GM12892 (cell line): ENCODE measurements around the gene ADGRD1.

ENCODE experiments used
- DNase-seq: peaks from one replicate; pipeline ENCODE4 v3.0.0; 2011; ENCODE audit not compliant: insufficient read length
- FAIRE-seq: peaks from 2 replicates; lab custom pipeline; 2011; peaks lifted over from hg19 to GRCh38; lab: Jason Lieb, UNC
- POLR2A ChIP-seq: IDR thresholded peaks from 2 replicates; pipeline ENCODE4 v1.6.1; 2011; ENCODE audit warnings: low read depth, low read length, control low read depth
- POLR2AphosphoS5 ChIP-seq: IDR thresholded peaks from 2 replicates; pipeline ENCODE4 v1.6.1; 2011; ENCODE audit warnings: low read depth, low read length, control low read depth
- TAF1 ChIP-seq: IDR thresholded peaks from 2 replicates; pipeline ENCODE4 v1.6.1; 2011; ENCODE audit warnings: low read depth, mild to moderate bottlenecking, control low read depth, low read length, borderline replicate concordance

Gene ADGRD1

DNA sequence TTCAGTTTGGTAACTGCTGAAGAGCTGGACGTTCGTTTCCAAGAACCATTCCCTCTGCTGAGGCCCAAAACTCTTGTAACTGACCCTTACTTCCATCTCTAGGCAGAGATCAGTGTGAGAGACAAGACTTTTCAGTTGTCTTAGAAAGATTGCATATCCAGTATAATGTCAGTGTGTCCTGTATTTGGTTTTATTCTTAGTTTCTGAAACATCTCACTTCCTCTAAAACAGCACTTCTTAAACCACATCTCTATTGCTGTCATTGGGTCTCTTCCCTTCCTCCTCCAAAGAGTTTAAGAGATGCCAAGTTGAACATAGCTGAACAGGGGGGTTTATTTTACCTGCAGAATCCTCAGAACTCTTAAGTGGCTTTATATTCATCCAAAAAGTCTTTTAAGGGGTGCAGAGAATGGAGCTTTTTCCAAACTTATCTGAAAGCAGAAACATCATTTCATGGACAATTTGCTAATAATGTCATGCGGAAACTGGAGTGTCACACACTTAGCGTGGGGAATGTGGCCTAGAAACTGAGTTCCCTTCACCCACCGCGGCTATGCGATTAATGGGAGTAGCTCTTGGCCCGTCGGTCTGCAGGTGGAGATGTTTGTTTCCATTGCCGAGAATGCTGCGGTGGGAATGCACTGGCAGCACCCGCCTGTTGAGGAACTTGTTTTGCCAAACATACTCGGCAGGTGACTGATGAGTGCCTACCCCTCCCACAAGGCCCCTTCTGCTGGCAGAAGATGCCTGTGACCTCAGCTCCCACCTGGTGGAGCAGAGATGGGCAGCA is 148.2 kb downstream of the ADGRD1 start:
- TF ChIP-seq POLR2A: no peak
- TF ChIP-seq TAF1: no peak
- TF ChIP-seq POLR2AphosphoS5: no peak
- no peak for DNase-seq
- peak; percentile 69 for FAIRE-seq

DNA sequence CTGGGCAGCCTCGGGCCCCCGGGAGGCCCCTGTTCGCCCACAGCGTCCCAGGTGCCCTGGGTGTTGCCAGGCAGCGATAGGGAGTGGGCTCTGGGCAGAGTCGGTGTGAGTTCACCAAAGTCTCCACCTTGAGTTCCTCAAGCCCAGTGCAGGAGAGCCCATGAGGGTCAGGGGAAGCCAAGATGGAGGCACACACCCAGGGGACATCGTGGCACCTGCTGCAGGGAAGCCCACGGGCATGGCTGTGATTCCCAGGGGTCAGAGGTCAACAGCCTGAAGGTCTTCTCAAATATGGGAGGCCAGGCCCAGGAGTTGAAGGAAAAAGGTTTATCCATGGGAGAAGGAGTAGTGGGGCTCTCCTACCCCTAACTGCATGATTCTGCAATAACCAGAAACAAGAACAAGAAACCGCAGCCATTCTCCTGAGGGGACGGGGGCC is 148.8 kb downstream of the ADGRD1 start:
- FAIRE-seq (no peak), DNase-seq (no peak)
- TF ChIP-seq TAF1: no peak
- no peak for TF ChIP-seq POLR2AphosphoS5
- TF ChIP-seq POLR2A: no peak

GRCh38 chr12:131102991-131103668 is 149.4 kb downstream of the ADGRD1 start:
- no peak for TF ChIP-seq POLR2A
- TF ChIP-seq POLR2AphosphoS5: no peak
- TF ChIP-seq TAF1: no peak
- FAIRE-seq (no peak), DNase-seq (no peak)

DNA sequence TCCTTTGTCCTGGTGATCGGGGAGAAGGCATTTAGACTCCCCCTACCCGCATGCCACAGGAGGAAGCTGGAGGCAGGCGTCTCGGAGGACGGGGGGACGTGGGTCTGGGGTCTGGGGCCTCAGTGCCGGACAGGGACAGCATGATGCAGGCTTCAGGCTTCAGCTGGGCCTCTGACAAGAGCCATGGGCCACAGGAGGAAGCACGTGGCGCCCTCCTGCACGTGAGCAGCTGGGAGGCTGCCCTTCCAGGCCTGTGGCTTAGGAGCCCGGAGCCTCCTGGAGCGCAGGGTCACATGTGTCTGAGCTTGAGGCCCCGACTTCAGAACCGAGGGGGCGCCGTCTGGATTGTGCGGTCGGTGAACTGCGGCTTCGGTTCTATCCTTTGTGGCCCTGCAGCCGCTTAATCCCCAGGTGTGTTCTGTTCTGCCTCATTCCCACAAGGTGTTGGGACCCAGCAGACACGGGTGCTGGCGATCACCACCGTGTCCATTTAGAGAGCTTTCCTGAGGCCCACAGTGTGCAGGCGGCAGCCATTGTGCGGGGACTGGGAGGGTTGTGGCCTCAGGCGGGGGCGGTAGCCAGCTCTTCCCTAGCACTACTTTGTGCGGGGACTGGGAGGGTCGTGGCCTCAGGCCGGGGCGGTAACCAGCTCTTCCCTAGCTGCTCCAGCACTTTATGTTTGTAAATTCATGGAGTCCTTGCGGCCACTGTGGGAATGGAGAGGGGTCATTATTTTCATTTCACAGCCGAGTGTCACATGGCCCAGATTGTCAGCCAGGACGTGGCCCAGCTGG is 150.2 kb downstream of the ADGRD1 start:
- TF ChIP-seq TAF1 (no peak), POLR2AphosphoS5 (no peak), POLR2A (no peak)
- no peak for DNase-seq
- FAIRE-seq: no peak

GRCh38 chr12:131104463-131105350 is 151.0 kb downstream of the ADGRD1 start:
- TF ChIP-seq POLR2AphosphoS5 (no peak), POLR2A (no peak), TAF1 (no peak)
- FAIRE-seq: peak; percentile 94
- peak; percentile 73 for DNase-seq

- DNase-seq (no peak), FAIRE-seq (no peak)
- TF ChIP-seq POLR2A (no peak), POLR2AphosphoS5 (no peak), TAF1 (no peak)
Measured at GRCh38 chr12:131105351-131105735, 151.6 kb downstream of the ADGRD1 start.

DNA sequence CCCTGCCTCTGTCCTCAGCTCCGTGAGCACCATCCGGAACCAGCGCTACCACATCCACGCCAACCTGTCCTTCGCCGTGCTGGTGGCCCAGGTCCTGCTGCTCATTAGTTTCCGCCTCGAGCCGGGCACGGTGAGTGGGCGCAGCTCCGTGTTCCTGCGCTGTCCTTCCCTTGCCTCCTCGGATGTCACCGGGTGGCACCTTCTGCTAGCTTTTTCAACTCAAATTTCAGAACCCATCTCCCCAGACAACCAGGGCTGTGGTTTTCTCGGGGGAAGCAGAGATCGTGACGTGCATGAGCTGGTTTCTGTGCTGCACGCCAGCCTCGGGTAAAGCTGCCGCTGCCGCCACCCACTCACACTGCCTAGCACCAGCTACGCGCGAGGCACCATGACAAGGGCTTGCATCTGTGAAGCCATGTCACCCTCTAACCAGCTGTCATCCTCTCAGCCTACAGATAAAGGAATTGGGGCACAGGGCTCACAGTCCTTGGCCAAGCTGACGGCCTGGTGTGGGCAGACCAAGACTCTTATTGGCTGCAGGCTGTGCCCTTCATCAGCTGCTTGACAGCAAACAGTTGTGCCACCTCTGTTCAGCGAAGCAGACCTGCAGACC is 152.1 kb downstream of the ADGRD1 start:
- DNase-seq: no peak
- FAIRE-seq: no peak
- TF ChIP-seq POLR2AphosphoS5 (no peak), POLR2A (no peak), TAF1 (no peak)

- no peak for TF ChIP-seq POLR2A
- TF ChIP-seq TAF1: no peak
- no peak for TF ChIP-seq POLR2AphosphoS5
- FAIRE-seq (no peak), DNase-seq (no peak)
Measured at GRCh38 chr12:131106349-131106941, 152.7 kb downstream of the ADGRD1 start.

- FAIRE-seq (no peak), DNase-seq (no peak)
- TF ChIP-seq POLR2AphosphoS5 (no peak), TAF1 (no peak), POLR2A (no peak)
Measured at GRCh38 chr12:131108177-131108955, 154.7 kb downstream of the ADGRD1 start.

GRCh38 chr12:131111446-131111845 is 157.7 kb downstream of the ADGRD1 start:
- FAIRE-seq: no peak
- no peak for TF ChIP-seq TAF1
- TF ChIP-seq POLR2AphosphoS5: no peak
- TF ChIP-seq POLR2A: no peak
- DNase-seq: no peak
